Stimulated activated CD8-positive, alpha-beta memory T cell treated with anti-CD3 and anti-CD28 coated beads, Interleukin-7, amount 100 ng/mL, for 1 hour (primary cell): ENCODE data around the gene ZXDB.
"Not testable (repeated sequence)": the region's sequence is repeated elsewhere in the genome, so short reads cannot be mapped to it uniquely, and the experiment has no call there.

Source experiments
- DNase-seq, 2 donors: peaks; one replicate each; pipeline ENCODE4 v3.0.0-alpha.2; 2020; ENCODE audit warnings: low read depth in 2 of 2

ZXDB gene

GRCh38 chrX:57591284-57592159, at the start of gene ZXDB:
ZXDB (plus strand) TSS chrX:57592011; CDS start chrX:57592049, 38 bp downstream.
- not testable (repeated sequence) for DNase-seq

- DNase-seq = no peak
Measured at GRCh38 chrX:57565198-57565597, 26.6 kb upstream of the ZXDB start.

GRCh38 chrX:57573754-57574153, 18.1 kb upstream of the ZXDB start:
- DNase-seq = no peak

- DNase-seq = not testable (repeated sequence)
Measured at GRCh38 chrX:57582948-57583347, 8.9 kb upstream of the ZXDB start.

- DNase-seq = no peak
Measured at GRCh38 chrX:57583477-57583876, 8.3 kb upstream of the ZXDB start.

- DNase-seq = no peak
Measured at GRCh38 chrX:57586360-57586759, 5.5 kb upstream of the ZXDB start.

GRCh38 chrX:57587062-57587461, 4.7 kb upstream of the ZXDB start:
- DNase-seq = no peak

- DNase-seq = no peak
Measured at GRCh38 chrX:57587607-57588006, 4.2 kb upstream of the ZXDB start.

GRCh38 chrX:57592160-57592893, 516 bp downstream of the ZXDB start:
- DNase-seq = not testable (repeated sequence)

- not testable (repeated sequence) for DNase-seq
Measured at GRCh38 chrX:57592894-57593215, 1.0 kb downstream of the ZXDB start.

- DNase-seq = no peak
Measured at GRCh38 chrX:57595381-57595811, 3.6 kb downstream of the ZXDB start.

GRCh38 chrX:57596109-57596508, 4.3 kb downstream of the ZXDB start:
- DNase-seq = no peak

- DNase-seq = no peak
Measured at GRCh38 chrX:57596516-57596915, 4.7 kb downstream of the ZXDB start.

GRCh38 chrX:57607295-57608187, 15.7 kb downstream of the ZXDB start:
- DNase-seq = no peak

GRCh38 chrX:57613351-57613750, 21.5 kb downstream of the ZXDB start:
- not testable (repeated sequence) for DNase-seq

GRCh38 chrX:57629438-57629837, 37.6 kb downstream of the ZXDB start:
- not testable (repeated sequence) for DNase-seq

GRCh38 chrX:57640674-57641016, 48.8 kb downstream of the ZXDB start:
- DNase-seq = no peak

- no peak for DNase-seq
Measured at GRCh38 chrX:57641338-57641737, 49.5 kb downstream of the ZXDB start.

- DNase-seq = no peak
Measured at GRCh38 chrX:57643698-57644097, 51.9 kb downstream of the ZXDB start.

- DNase-seq = no peak
Measured at GRCh38 chrX:57647020-57647419, 55.2 kb downstream of the ZXDB start.
